ENCODE measurements around the gene PRDM16.

PRDM16 gene

GRCh38 chr1:3277623-3278022, 208.6 kb downstream of the PRDM16 start:
- TF ChIP-seq, protein P1, sequence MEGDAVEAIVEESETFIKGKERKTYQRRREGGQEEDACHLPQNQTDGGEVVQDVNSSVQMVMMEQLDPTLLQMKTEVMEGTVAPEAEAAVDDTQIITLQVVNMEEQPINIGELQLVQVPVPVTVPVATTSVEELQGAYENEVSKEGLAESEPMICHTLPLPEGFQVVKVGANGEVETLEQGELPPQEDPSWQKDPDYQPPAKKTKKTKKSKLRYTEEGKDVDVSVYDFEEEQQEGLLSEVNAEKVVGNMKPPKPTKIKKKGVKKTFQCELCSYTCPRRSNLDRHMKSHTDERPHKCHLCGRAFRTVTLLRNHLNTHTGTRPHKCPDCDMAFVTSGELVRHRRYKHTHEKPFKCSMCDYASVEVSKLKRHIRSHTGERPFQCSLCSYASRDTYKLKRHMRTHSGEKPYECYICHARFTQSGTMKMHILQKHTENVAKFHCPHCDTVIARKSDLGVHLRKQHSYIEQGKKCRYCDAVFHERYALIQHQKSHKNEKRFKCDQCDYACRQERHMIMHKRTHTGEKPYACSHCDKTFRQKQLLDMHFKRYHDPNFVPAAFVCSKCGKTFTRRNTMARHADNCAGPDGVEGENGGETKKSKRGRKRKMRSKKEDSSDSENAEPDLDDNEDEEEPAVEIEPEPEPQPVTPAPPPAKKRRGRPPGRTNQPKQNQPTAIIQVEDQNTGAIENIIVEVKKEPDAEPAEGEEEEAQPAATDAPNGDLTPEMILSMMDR (conservative IDR thresholded peaks at IDR 0.05; ENCODE audit: low read depth, low read length): no peak

DNA sequence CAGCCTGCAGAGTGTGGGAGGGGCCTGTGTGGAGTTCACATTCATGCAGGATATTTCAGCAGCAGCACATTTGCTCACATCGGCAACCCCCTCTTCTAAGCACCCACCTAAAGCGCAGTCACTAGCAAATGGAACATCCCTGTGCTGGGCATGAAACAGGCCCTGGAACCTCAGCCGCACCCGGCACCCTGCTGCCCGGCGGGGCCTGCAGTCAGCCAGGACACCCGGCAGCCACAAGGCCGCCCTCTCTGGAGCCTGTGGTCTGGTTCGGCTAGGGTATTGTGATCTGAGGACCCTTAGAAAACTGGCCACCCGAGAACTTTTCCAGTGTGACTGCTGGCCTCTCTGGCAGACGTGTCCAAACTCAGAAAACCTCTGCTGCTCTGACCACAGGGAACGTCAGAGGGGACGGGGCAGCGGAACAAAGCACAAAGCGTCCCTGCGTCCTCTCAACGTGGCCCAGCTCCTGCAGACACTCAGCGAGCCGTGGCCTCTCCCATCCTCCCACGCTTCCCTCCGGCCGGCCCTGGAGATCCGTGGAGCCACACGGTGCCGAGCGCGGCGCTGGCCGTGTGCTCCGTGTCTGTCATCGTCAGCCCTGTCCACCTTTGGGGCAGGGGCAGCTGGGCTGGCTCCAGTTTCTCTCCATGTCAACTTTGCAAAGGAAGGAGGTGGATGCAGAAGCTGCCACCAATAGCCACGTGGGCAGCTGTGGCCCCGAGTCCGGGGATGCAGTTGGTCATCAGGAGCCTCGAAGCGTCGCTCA, 209.6 kb downstream of the PRDM16 start:
- no peak overlapping the region for H3K4me3 ChIP-seq (ENCODE audit: low read depth, low read length)
- DNase-seq (ENCODE audit: low read depth): no peak
- TF ChIP-seq, protein P1 (conservative IDR thresholded peaks at IDR 0.05; ENCODE audit: low read depth, low read length): no peak

More at GRCh38 chr1:3277623-3278022, 208.6 kb downstream of the PRDM16 start:
- DNase-seq (ENCODE audit: low read depth): no peak
- H3K4me3 ChIP-seq (ENCODE audit: low read depth, low read length): no peak overlapping the region

GRCh38 chr1:3279182-3279470, 210.1 kb downstream of the PRDM16 start:
- H3K4me3 ChIP-seq (ENCODE audit: low read depth, low read length): no peak overlapping the region
- TF ChIP-seq, protein P1 (conservative IDR thresholded peaks at IDR 0.05; ENCODE audit: low read depth, low read length): no peak
- no peak for DNase-seq (ENCODE audit: low read depth)

- TF ChIP-seq, protein P1 (conservative IDR thresholded peaks at IDR 0.05; ENCODE audit: low read depth, low read length): no peak
- no peak for DNase-seq (ENCODE audit: low read depth)
These were observed 212.7 kb downstream of the PRDM16 start for GRCh38 chr1:3281735-3282134.

DNA sequence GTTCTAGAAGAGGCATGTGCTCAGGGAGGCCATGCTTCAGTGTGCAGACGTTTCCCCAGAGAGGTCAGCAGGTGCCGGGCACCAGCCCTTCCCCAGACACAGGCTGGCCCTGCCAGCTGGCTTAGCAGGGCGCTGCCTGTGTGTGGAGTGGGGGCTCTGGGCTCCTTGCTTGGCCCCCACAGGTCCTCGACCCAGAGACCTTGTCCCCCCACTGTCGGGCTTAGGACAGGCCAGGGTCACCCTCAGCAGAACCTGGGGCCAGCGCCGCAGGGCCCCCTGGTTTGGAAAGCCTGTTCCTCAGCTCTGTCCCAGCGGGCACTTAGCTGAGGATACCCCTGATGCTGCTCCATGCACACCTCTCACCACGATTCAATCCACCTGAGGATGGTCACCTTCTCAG, 213.2 kb downstream of the PRDM16 start:
- TF ChIP-seq, protein P1 (conservative IDR thresholded peaks at IDR 0.05; ENCODE audit: low read depth, low read length): no peak
- DNase-seq (ENCODE audit: low read depth): no peak
- no peak overlapping the region for H3K4me3 ChIP-seq (ENCODE audit: low read depth, low read length)

More at GRCh38 chr1:3281735-3282134, 212.7 kb downstream of the PRDM16 start:
- no peak overlapping the region for H3K4me3 ChIP-seq (ENCODE audit: low read depth, low read length)

GRCh38 chr1:3282656-3283430, 213.8 kb downstream of the PRDM16 start:
- no peak for DNase-seq (ENCODE audit: low read depth)
- TF ChIP-seq, protein P1 (conservative IDR thresholded peaks at IDR 0.05; ENCODE audit: low read depth, low read length): no peak
- H3K4me3 ChIP-seq (ENCODE audit: low read depth, low read length): no peak overlapping the region

Data from choroid plexus epithelial cell (primary cell).